Activated CD8-positive, alpha-beta T cell treated with anti-CD3 and anti-CD28 coated beads, Interleukin-2, amount 10 ng/mL, durations not matched to agents 7 days and 5 days (primary cell): ENCODE measurements around the gene PARD6G. TPM values are rescaled to one million over a fixed set of nuclear protein-coding genes. Genes with fewer than 3 reads are reported as not detected.
"Not testable (repeated sequence)": the region's sequence is repeated elsewhere in the genome, so short reads cannot be mapped to it uniquely, and the experiment has no call there.

Source experiments
- ATAC-seq: fragments of 150-1000 bp; cut with Tn5 transposase; one replicate; pipeline ENCODE4 v1.10.0; 2021; ENCODE audit warnings: moderate library complexity
- CTCF ChIA-PET: fragments of 350-600 bp; sonication (Branson Sonifier 250); formaldehyde crosslinking; loops from one replicate; lab custom pipeline; 2021; ENCODE audit warnings: antibody characterized with exemption; lab: Charles Lee
- POLR2A ChIA-PET: fragments of 350-600 bp; sonication (Branson Sonifier 250); formaldehyde crosslinking; loops from one replicate; lab custom pipeline; 2021; ENCODE audit warnings: antibody characterized with exemption; lab: Charles Lee
- DNase-seq: peaks from one replicate; pipeline ENCODE4 v3.0.0-alpha.2; 2020
- H3K27ac Mint-ChIP-seq: one replicate; pipeline ENCODE4 v1.8.0; 2021; ENCODE audit warnings: mild to moderate bottlenecking, mixed read lengths
- H3K27me3 Mint-ChIP-seq: one replicate; pipeline ENCODE4 v1.8.0; 2021; ENCODE audit warnings: low read depth, mixed read lengths
- H3K36me3 Mint-ChIP-seq: one replicate; pipeline ENCODE4 v1.8.0; 2021; ENCODE audit warnings: low read depth, mixed read lengths
- H3K4me1 Mint-ChIP-seq: one replicate; pipeline ENCODE4 v1.8.0; 2021; ENCODE audit warnings: low read depth, mixed read lengths
- H3K4me3 Mint-ChIP-seq: one replicate; pipeline ENCODE4 v1.8.0; 2021; ENCODE audit warnings: mild to moderate bottlenecking, mixed read lengths
- H3K9me3 Mint-ChIP-seq: one replicate; pipeline ENCODE4 v1.8.0; 2022; ENCODE audit warnings: mixed read lengths; ENCODE audit not compliant: insufficient read depth
- total RNA-seq, 2 experiments: library from RNA; stranded (reverse); gene quantifications; one replicate each; pipeline ENCODE4 v1.2.3, GENCODE V29; 2021

Gene PARD6G
- total RNA-seq, 2 experiments from 2014 or later: 0.18 TPM; not detected in 1

- H3K4me1 Mint-ChIP-seq, H3K27ac Mint-ChIP-seq, H3K27me3 Mint-ChIP-seq, POLR2A ChIA-PET, CTCF ChIA-PET, ATAC-seq, H3K36me3 Mint-ChIP-seq, DNase-seq, H3K4me3 Mint-ChIP-seq: not testable (repeated sequence)
- H3K9me3 Mint-ChIP-seq: peaks cover 11% of the 10 kb centered on the region
These were observed 82.5 kb downstream of the PARD6G start for GRCh38 chr18:80164727-80165355.

GRCh38 chr18:80163183-80163582, 84.1 kb downstream of the PARD6G start:
- ATAC-seq (no peak), DNase-seq (no peak)
- ChIA-PET CTCF (no interaction called here), POLR2A (no interaction called here)
- H3K9me3 Mint-ChIP-seq: peaks cover 11% of the 10 kb centered on the region
- no peaks in the 10 kb centered on the region for H3K36me3 Mint-ChIP-seq
- H3K4me3 Mint-ChIP-seq: no peak overlapping the region
- no peak overlapping the region for H3K27ac Mint-ChIP-seq
- H3K27me3 Mint-ChIP-seq: peaks cover 5% of the 10 kb centered on the region
- H3K4me1 Mint-ChIP-seq: peaks cover 7% of the 10 kb centered on the region

DNA sequence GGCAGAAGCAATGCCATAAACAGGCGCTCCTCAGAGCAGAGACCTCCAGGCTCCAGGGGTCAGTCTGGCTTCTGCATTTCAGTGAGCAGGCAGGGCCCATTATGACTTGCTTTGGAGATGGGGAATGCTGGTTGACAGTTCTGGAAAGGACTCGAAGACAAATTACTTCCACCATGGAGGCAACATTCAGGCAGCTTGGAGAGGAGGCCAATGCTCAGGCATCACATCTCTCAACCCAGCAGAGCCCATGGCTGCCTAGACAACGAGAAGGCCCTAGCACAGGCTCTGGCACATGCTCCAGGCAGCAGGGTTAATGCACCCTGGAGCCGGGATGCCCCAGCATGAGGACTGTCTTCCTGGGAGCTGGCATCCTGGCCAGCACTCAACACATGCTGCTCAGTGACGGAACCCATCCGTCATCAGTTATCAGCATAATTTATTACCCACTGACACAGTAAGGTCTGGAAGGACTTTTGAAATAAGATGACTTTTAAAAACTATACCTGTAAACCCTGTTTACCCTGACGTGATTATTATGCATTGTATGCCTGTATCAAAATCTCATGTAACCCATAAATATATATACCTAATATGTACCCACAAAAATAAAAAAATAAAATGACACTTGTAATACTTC, 85.4 kb downstream of the PARD6G start:
- H3K36me3 Mint-ChIP-seq: no peaks in the 10 kb centered on the region
- DNase-seq: no peak
- no peak overlapping the region for H3K4me3 Mint-ChIP-seq
- POLR2A ChIA-PET: no interaction called here
- peaks cover 11% of the 10 kb centered on the region for H3K9me3 Mint-ChIP-seq
- H3K4me1 Mint-ChIP-seq: peaks cover 3% of the 10 kb centered on the region
- no peak overlapping the region for H3K27ac Mint-ChIP-seq
- peaks cover 4% of the 10 kb centered on the region for H3K27me3 Mint-ChIP-seq
- CTCF ChIA-PET: interaction anchor here (7.9 kb wide), 1 partner anchor 18 kb away, joined by 87 read pairs; no protein-coding TSS in a partner anchor
- ATAC-seq: no peak

DNA sequence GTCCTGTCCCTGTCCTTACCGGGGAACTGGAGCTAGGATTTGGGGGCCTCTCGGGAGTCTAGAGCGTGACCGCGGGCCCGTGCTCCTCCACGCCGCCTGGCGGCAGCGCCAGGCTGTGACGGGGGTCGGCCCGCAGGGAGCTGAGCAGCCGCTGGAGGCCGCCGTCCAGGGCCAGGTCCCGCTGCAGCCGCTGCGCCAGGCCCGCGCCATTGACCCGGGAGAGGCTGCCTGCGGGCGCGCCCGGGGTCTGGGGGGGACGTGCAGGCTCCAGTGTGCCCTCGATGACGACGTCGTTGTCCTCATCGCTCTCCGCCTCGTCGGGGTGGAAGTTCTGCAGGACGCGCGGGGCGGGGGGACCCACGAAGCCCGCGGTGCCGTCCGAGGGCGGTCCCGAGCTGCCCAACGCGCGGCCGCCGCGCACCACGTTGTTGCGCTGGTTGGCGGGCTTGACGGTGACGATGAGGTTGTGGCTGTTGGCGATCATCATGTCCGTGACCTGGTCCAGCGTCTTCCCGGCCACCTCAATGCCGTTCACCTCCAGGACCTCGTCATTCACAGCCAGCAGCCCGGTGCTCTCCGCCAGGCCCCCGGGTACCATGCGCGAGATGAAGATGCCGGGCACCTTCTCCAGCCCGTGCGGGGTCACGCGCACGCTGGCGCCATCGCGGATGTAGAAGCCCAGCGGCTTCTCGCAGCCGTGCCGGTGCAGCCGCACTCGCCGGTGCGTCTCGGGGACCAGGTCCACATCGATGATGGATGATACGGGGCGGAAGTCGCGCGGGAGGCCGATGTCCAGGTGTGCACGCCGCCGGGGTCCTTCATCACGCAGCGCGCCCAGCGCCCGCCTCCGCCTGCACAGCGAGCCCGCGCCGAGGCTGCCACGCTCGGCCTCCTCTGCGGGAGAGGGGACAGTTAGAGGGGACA, 87.3 kb downstream of the PARD6G start:
- POLR2A ChIA-PET: no interaction called here
- ATAC-seq: peak; percentile 75
- CTCF ChIA-PET: interaction anchor here (0.9 to 7.9 kb wide), 13 partner anchors 11 to 489 kb away, joined by 3 to 87 read pairs (median 7); partner anchors contain the start of genes ADNP2 and PARD6G
- Mint-ChIP-seq H3K4me3 (peak overlapping the region; percentile 22), H3K9me3 (peaks cover 7% of the 10 kb centered on the region), H3K27ac (no peak overlapping the region), H3K4me1 (peaks cover 3% of the 10 kb centered on the region), H3K27me3 (peaks cover 4% of the 10 kb centered on the region), H3K36me3 (no peaks in the 10 kb centered on the region)
- peak; percentile 37 for DNase-seq

GRCh38 chr18:80158365-80158764, 88.9 kb downstream of the PARD6G start:
- Mint-ChIP-seq H3K4me3 (no peak overlapping the region), H3K4me1 (peaks cover 3% of the 10 kb centered on the region), H3K27ac (no peak overlapping the region), H3K36me3 (no peaks in the 10 kb centered on the region), H3K27me3 (peaks cover 4% of the 10 kb centered on the region), H3K9me3 (no peaks in the 10 kb centered on the region)
- no peak for ATAC-seq
- POLR2A ChIA-PET: no interaction called here
- CTCF ChIA-PET: interaction anchor here (0.7 to 7.9 kb wide), 18 partner anchors 10 to 175 kb away, joined by 3 to 87 read pairs (median 6); partner anchors contain the start of genes ADNP2 and PARD6G
- DNase-seq: no peak

GRCh38 chr18:80157708-80158343, 89.5 kb downstream of the PARD6G start:
- Mint-ChIP-seq H3K4me3 (no peak overlapping the region), H3K4me1 (peaks cover 3% of the 10 kb centered on the region), H3K36me3 (no peaks in the 10 kb centered on the region), H3K27ac (no peak overlapping the region), H3K27me3 (peaks cover 4% of the 10 kb centered on the region), H3K9me3 (no peaks in the 10 kb centered on the region)
- ChIA-PET POLR2A (no interaction called here), CTCF (interaction anchor here (0.7 to 7.9 kb wide), 20 partner anchors 10 to 175 kb away, joined by 3 to 87 read pairs (median 6); partner anchors contain the start of genes ADNP2 and PARD6G)
- DNase-seq: peak; percentile 80
- no peak for ATAC-seq

DNA sequence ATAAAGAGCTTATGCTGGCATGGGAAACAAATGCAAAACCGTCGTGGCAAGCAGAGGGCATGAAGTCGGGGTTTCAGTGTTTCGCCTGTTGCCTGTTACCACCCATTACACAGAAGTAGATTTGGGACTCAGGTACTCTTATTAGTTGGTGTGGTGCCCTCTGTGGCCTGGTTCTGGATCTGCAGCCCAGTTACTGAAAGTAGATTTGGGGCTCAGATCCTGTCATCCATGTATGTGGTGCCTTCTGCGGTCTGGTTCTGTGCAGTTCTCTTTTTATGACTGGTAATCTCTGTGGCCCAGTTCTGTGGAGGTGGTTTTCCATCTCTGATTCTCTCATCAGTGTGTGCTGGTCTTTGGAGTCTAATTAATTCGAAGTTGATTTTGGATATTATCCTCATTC, 93.0 kb downstream of the PARD6G start:
- H3K27ac Mint-ChIP-seq: no peak overlapping the region
- H3K27me3 Mint-ChIP-seq: peaks cover 4% of the 10 kb centered on the region
- peaks cover 3% of the 10 kb centered on the region for H3K36me3 Mint-ChIP-seq
- ChIA-PET POLR2A (no interaction called here), CTCF (interaction anchor here (1.2 to 7.9 kb wide), 3 partner anchors 10 to 13 kb away, joined by 3 to 87 read pairs (median 3); no protein-coding TSS in a partner anchor)
- H3K9me3 Mint-ChIP-seq: no peaks in the 10 kb centered on the region
- no peak overlapping the region for H3K4me3 Mint-ChIP-seq
- DNase-seq (peak; percentile 64), ATAC-seq (peak; percentile 78)
- no peaks in the 10 kb centered on the region for H3K4me1 Mint-ChIP-seq

DNA sequence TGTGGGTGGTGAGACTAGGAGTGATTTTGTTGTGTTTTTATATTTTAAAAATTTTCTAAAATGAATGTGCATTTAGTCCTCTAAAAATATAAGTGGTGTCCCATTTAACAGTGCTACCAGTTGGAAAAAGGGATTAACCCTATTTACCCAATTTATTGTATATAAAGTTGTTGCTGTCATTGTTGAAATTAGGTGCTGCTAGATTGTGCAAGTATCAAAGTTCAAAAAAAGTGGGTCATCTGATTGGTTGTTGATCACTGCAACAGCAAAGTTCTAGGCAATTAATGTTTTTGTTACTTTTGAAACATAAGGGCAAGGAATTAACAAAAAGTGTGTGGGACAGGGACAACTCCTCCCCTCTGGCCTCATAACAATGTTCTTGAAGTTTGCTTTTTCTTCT, 97.6 kb downstream of the PARD6G start:
- ATAC-seq (no peak), DNase-seq (no peak)
- peaks cover 19% of the 10 kb centered on the region for H3K4me1 Mint-ChIP-seq
- H3K36me3 Mint-ChIP-seq: peaks cover 11% of the 10 kb centered on the region
- peaks cover 4% of the 10 kb centered on the region for H3K27me3 Mint-ChIP-seq
- ChIA-PET POLR2A (no interaction called here), CTCF (no interaction called here)
- no peak overlapping the region for H3K27ac Mint-ChIP-seq
- no peak overlapping the region for H3K4me3 Mint-ChIP-seq
- H3K9me3 Mint-ChIP-seq: no peaks in the 10 kb centered on the region

- DNase-seq (no peak), ATAC-seq (no peak)
- peaks cover 4% of the 10 kb centered on the region for H3K27me3 Mint-ChIP-seq
- H3K4me3 Mint-ChIP-seq: peak overlapping the region; percentile 74
- H3K27ac Mint-ChIP-seq: no peak overlapping the region
- H3K9me3 Mint-ChIP-seq: no peaks in the 10 kb centered on the region
- H3K4me1 Mint-ChIP-seq: peaks cover 19% of the 10 kb centered on the region
- CTCF ChIA-PET: interaction anchor here (1.2 to 10.4 kb wide), 2 partner anchors 10 to 39 kb away, joined by 3 to 87 read pairs; no protein-coding TSS in a partner anchor
- peaks cover 14% of the 10 kb centered on the region for H3K36me3 Mint-ChIP-seq
- POLR2A ChIA-PET: interaction anchor here (0.9 kb wide), 1 partner anchor 39 kb away, joined by 3 read pairs; no protein-coding TSS in a partner anchor
These were observed 98.8 kb downstream of the PARD6G start for GRCh38 chr18:80148326-80149199.
